Measurements from ENCODE around the gene OR2K2.
"Not testable (repeated sequence)": the region's sequence is repeated elsewhere in the genome, so short reads cannot be mapped to it uniquely, and the experiment has no call there.

OR2K2 gene

DNA sequence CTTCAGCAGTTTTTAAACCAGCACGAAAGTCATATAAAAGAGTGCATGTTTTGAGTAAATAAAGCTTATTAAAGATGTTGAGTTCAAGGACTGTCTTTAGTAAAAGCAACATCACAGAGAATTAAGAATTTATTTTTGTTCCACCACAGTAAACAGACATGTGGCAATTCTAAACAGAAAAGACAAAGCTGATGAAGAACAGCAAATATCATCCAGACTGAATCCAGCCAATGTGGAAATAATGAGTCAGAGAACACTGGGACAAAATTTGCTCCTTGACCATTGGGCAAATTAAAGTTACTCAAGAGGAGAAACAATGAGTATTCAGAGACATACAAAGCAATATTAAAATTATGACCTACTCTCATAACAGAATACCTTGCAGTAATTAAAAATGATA, 28.8 kb downstream of the OR2K2 start:
- TF ChIP-seq EZH2 (IDR thresholded peaks at IDR 0.05; ENCODE audit: borderline replicate concordance, low read length): no peak
- TF ChIP-seq, protein P1, sequence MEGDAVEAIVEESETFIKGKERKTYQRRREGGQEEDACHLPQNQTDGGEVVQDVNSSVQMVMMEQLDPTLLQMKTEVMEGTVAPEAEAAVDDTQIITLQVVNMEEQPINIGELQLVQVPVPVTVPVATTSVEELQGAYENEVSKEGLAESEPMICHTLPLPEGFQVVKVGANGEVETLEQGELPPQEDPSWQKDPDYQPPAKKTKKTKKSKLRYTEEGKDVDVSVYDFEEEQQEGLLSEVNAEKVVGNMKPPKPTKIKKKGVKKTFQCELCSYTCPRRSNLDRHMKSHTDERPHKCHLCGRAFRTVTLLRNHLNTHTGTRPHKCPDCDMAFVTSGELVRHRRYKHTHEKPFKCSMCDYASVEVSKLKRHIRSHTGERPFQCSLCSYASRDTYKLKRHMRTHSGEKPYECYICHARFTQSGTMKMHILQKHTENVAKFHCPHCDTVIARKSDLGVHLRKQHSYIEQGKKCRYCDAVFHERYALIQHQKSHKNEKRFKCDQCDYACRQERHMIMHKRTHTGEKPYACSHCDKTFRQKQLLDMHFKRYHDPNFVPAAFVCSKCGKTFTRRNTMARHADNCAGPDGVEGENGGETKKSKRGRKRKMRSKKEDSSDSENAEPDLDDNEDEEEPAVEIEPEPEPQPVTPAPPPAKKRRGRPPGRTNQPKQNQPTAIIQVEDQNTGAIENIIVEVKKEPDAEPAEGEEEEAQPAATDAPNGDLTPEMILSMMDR (IDR thresholded peaks at IDR 0.05; ENCODE audit: low read length): no peak
- no peak overlapping the region for H3K9ac ChIP-seq (ENCODE audit: low read length)
- no peaks in the 10 kb centered on the region for H3K36me3 ChIP-seq (ENCODE audit: insufficient read depth, low read length)
- no peaks in the 10 kb centered on the region for H3K9me2 ChIP-seq (ENCODE audit: low read depth, low read length)
- no peaks in the 10 kb centered on the region for H3K9me3 ChIP-seq (ENCODE audit: low read length)
- no peaks in the 10 kb centered on the region for H3F3A ChIP-seq (ENCODE audit: insufficient read depth, low read length)
- H2AFZ ChIP-seq (ENCODE audit: low read length): no peak overlapping the region
- H3K4me3 ChIP-seq (ENCODE audit: low read depth, low read length, poor library complexity, severe bottlenecking): no peak overlapping the region
- no peaks in the 10 kb centered on the region for H3K79me2 ChIP-seq (ENCODE audit: insufficient read depth, low read length)
- H4K20me1 ChIP-seq (ENCODE audit: insufficient read depth, low read length): no peaks in the 10 kb centered on the region
- no peaks in the 10 kb centered on the region for H3K4me1 ChIP-seq (ENCODE audit: insufficient read depth, low read length, severe bottlenecking)
- H3K27me3 ChIP-seq (ENCODE audit: insufficient read depth, low read length): no peaks in the 10 kb centered on the region
- H3K4me2 ChIP-seq (ENCODE audit: low read length): no peak overlapping the region
- no peak overlapping the region for H3K27ac ChIP-seq (ENCODE audit: low read depth, low read length, poor library complexity, severe bottlenecking)

GRCh38 chr9:111300140-111300735, 29.8 kb downstream of the OR2K2 start:
- no peak for TF ChIP-seq EZH2 (IDR thresholded peaks at IDR 0.05; ENCODE audit: borderline replicate concordance, low read length)
- TF ChIP-seq, protein P1 (IDR thresholded peaks at IDR 0.05; ENCODE audit: low read length): no peak
- no peaks in the 10 kb centered on the region for H3F3A ChIP-seq (ENCODE audit: insufficient read depth, low read length)

GRCh38 chr9:111299599-111299966, 30.4 kb downstream of the OR2K2 start:
- not testable (repeated sequence) for H3K9me3 ChIP-seq (ENCODE audit: low read length); H3K27me3 ChIP-seq (ENCODE audit: insufficient read depth, low read length); H3K36me3 ChIP-seq (ENCODE audit: insufficient read depth, low read length); H3K79me2 ChIP-seq (ENCODE audit: insufficient read depth, low read length); H3K4me1 ChIP-seq (ENCODE audit: insufficient read depth, low read length, severe bottlenecking); H3K9ac ChIP-seq (ENCODE audit: low read length); H3K4me2 ChIP-seq (ENCODE audit: low read length); H3K9me2 ChIP-seq (ENCODE audit: low read depth, low read length); H3K4me3 ChIP-seq (ENCODE audit: low read depth, low read length, poor library complexity, severe bottlenecking); H3K27ac ChIP-seq (ENCODE audit: low read depth, low read length, poor library complexity, severe bottlenecking); H3F3A ChIP-seq (ENCODE audit: insufficient read depth, low read length); H2AFZ ChIP-seq (ENCODE audit: low read length); H4K20me1 ChIP-seq (ENCODE audit: insufficient read depth, low read length)

More at GRCh38 chr9:111300140-111300735, 29.8 kb downstream of the OR2K2 start:
- H3K79me2 ChIP-seq (ENCODE audit: insufficient read depth, low read length): no peaks in the 10 kb centered on the region
- no peaks in the 10 kb centered on the region for H4K20me1 ChIP-seq (ENCODE audit: insufficient read depth, low read length)
- H3K9me2 ChIP-seq (ENCODE audit: low read depth, low read length): no peaks in the 10 kb centered on the region
- H3K4me3 ChIP-seq (ENCODE audit: low read depth, low read length, poor library complexity, severe bottlenecking): no peak overlapping the region
- no peaks in the 10 kb centered on the region for H3K36me3 ChIP-seq (ENCODE audit: insufficient read depth, low read length)
- H3K27ac ChIP-seq (ENCODE audit: low read depth, low read length, poor library complexity, severe bottlenecking): no peak overlapping the region
- H3K9me3 ChIP-seq (ENCODE audit: low read length): no peaks in the 10 kb centered on the region
- H3K4me2 ChIP-seq (ENCODE audit: low read length): no peak overlapping the region
- H3K27me3 ChIP-seq (ENCODE audit: insufficient read depth, low read length): no peaks in the 10 kb centered on the region
- H3K4me1 ChIP-seq (ENCODE audit: insufficient read depth, low read length, severe bottlenecking): no peaks in the 10 kb centered on the region
- H3K9ac ChIP-seq (ENCODE audit: low read length): no peak overlapping the region
- no peak overlapping the region for H2AFZ ChIP-seq (ENCODE audit: low read length)
